Activated CD8-positive, alpha-beta memory T cell treated with anti-CD3 and anti-CD28 coated beads, Interleukin-2, amount 10 ng/mL, durations not matched to agents 7 days and 5 days (primary cell): ENCODE measurements around the gene FGD2. TPM values are rescaled to one million over a fixed set of nuclear protein-coding genes. Genes with fewer than 3 reads are reported as not detected.
"Not testable (repeated sequence)": the region's sequence is repeated elsewhere in the genome, so short reads cannot be mapped to it uniquely, and the experiment has no call there.

ENCODE experiments used
- ATAC-seq: fragments of 150-1000 bp; cut with Tn5 transposase; one replicate; pipeline ENCODE4 v1.10.0; 2021; ENCODE audit warnings: moderate library complexity
- CTCF ChIA-PET: fragments of 350-600 bp; sonication (Branson Sonifier 250); formaldehyde crosslinking; loops from one replicate; lab custom pipeline; 2021; ENCODE audit warnings: antibody characterized with exemption; lab: Charles Lee
- DNase-seq: peaks from one replicate; pipeline ENCODE4 v3.0.0-alpha.2; 2020
- H3K27ac Mint-ChIP-seq: one replicate; pipeline ENCODE4 v1.8.0; 2021; ENCODE audit warnings: mild to moderate bottlenecking, mixed read lengths
- H3K27me3 Mint-ChIP-seq: one replicate; pipeline ENCODE4 v1.8.0; 2021; ENCODE audit warnings: mixed read lengths
- H3K36me3 Mint-ChIP-seq: one replicate; pipeline ENCODE4 v1.8.0; 2021; ENCODE audit warnings: mild to moderate bottlenecking, mixed read lengths
- H3K4me1 Mint-ChIP-seq: one replicate; pipeline ENCODE4 v1.8.0; 2021; ENCODE audit warnings: mixed read lengths
- H3K4me3 Mint-ChIP-seq: one replicate; pipeline ENCODE4 v1.8.0; 2021; ENCODE audit warnings: mild to moderate bottlenecking, moderate library complexity, mixed read lengths
- H3K9me3 Mint-ChIP-seq: one replicate; pipeline ENCODE4 v1.8.0; 2022; ENCODE audit warnings: low read depth, mixed read lengths
- total RNA-seq, 2 experiments: library from RNA; stranded (reverse); gene quantifications; one replicate each; pipeline ENCODE4 v1.2.3, GENCODE V29; 2021

FGD2 gene
- total RNA-seq, 2 experiments from 2014 or later, result 15.6 to 26.3 TPM

DNA sequence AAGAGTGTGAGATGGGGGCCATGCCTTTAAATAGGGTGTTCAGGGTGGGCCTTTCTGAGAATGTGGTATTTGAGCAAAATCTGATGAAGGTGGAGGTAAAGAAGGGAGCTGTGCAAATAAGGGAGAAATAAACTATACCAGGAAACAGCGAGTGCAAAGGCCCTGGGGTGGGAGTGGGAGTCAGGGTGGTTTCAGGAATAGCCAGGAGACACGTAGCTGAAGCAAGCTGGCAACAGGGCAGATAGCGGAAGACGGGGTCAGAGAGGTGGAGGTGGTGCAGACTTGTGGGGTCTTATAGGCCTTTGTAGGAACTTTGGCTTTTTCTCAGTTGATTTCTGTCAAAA is 51.6 kb downstream of the FGD2 start:
- no peaks in the 10 kb centered on the region for H3K9me3 Mint-ChIP-seq
- no peaks in the 10 kb centered on the region for H3K27me3 Mint-ChIP-seq
- CTCF ChIA-PET, result interaction anchor here (1.1 to 32.5 kb wide), 4 partner anchors 11 to 154 kb away, joined by 3 to 610 read pairs (median 161); partner anchors contain the start of gene PIM1
- no peaks in the 10 kb centered on the region for H3K36me3 Mint-ChIP-seq
- ATAC-seq (no peak), DNase-seq (no peak)
- no peak overlapping the region for H3K27ac Mint-ChIP-seq
- H3K4me1 Mint-ChIP-seq, result peaks cover 22% of the 10 kb centered on the region
- no peak overlapping the region for H3K4me3 Mint-ChIP-seq

DNA sequence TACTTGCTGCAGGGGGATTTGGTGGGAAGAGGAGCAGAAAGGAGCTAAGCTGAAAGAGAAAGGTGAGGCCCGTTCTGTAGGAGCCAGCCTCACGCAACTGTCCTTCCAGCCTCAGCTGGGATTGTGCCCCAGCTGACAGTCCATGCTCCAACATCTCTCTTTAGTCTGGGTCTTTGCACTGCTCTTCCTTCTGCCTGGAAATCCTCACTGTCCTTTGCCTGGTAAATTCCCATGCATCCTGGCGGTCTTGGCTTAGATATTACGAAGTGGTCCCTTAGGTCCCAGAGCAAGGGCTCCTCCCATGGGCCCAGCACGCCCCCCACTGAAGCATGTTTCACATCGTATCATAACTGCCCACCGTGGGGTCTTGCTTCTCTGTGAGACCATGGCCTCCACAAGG is 52.2 kb downstream of the FGD2 start:
- no peaks in the 10 kb centered on the region for H3K9me3 Mint-ChIP-seq
- no peak for ATAC-seq
- peaks cover 18% of the 10 kb centered on the region for H3K4me1 Mint-ChIP-seq
- CTCF ChIA-PET, result interaction anchor here (1.1 to 32.5 kb wide), 5 partner anchors 9 to 153 kb away, joined by 3 to 610 read pairs (median 7); partner anchors contain the start of gene PIM1
- no peaks in the 10 kb centered on the region for H3K36me3 Mint-ChIP-seq
- no peak for DNase-seq
- H3K27ac Mint-ChIP-seq, result no peak overlapping the region
- H3K27me3 Mint-ChIP-seq, result no peaks in the 10 kb centered on the region
- H3K4me3 Mint-ChIP-seq, result no peak overlapping the region

DNA sequence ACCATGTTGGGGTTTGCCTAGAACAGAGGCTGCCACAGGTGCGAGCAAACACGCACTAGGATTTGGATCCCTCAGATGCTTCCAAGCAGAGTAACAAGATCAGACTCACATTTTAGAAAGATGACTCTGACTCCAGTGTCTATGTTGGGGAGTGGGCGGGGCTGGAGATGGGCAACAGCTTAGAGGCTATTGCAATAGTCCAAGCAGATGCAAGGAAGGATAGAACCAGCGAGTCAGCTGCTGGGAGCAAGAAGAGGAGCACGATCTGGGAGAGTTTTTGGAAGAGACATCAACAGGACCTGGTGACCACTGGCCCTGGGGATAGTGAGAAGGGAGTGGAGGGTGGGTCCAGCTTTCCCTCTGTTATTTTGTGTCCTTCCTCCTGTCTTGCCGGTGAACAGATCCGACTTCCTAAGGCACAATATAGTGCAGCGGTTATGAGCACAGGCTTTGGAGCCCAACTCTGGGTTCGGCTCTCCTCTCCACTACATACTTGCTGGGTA is 52.7 kb downstream of the FGD2 start:
- CTCF ChIA-PET, result interaction anchor here (1.2 to 32.5 kb wide), 4 partner anchors 9 to 153 kb away, joined by 3 to 610 read pairs (median 161); partner anchors contain the start of gene PIM1
- Mint-ChIP-seq H3K27ac (no peak overlapping the region), H3K4me1 (peaks cover 18% of the 10 kb centered on the region), H3K36me3 (no peaks in the 10 kb centered on the region), H3K27me3 (no peaks in the 10 kb centered on the region), H3K9me3 (no peaks in the 10 kb centered on the region), H3K4me3 (no peak overlapping the region)
- DNase-seq (no peak), ATAC-seq (no peak)

DNA sequence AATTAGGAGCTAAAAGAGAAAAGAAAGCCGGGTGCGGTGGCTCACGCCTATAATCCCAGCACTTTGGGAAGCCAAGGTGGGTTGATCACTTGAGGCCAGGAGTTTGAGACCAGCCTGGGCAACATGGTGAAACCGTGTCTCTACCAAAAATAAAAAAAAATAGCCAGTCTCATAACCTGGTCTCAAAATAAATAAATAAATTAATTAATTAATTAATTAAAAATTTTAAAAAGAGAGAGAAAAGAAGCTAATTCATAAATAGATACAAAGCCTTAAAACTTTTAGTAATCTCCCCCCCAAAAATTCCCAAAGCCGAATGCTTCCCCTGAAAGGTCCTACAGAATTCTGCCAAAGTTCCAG is 53.5 kb downstream of the FGD2 start:
- H3K36me3 Mint-ChIP-seq, H3K27me3 Mint-ChIP-seq, H3K27ac Mint-ChIP-seq, H3K9me3 Mint-ChIP-seq, DNase-seq, ATAC-seq, H3K4me3 Mint-ChIP-seq: not testable (repeated sequence)
- H3K4me1 Mint-ChIP-seq, result peaks cover 14% of the 10 kb centered on the region
- CTCF ChIA-PET, result interaction anchor here (0.5 to 32.5 kb wide), 5 partner anchors 8 to 113 kb away, joined by 3 to 610 read pairs (median 6); partner anchors contain the start of gene PIM1

DNA sequence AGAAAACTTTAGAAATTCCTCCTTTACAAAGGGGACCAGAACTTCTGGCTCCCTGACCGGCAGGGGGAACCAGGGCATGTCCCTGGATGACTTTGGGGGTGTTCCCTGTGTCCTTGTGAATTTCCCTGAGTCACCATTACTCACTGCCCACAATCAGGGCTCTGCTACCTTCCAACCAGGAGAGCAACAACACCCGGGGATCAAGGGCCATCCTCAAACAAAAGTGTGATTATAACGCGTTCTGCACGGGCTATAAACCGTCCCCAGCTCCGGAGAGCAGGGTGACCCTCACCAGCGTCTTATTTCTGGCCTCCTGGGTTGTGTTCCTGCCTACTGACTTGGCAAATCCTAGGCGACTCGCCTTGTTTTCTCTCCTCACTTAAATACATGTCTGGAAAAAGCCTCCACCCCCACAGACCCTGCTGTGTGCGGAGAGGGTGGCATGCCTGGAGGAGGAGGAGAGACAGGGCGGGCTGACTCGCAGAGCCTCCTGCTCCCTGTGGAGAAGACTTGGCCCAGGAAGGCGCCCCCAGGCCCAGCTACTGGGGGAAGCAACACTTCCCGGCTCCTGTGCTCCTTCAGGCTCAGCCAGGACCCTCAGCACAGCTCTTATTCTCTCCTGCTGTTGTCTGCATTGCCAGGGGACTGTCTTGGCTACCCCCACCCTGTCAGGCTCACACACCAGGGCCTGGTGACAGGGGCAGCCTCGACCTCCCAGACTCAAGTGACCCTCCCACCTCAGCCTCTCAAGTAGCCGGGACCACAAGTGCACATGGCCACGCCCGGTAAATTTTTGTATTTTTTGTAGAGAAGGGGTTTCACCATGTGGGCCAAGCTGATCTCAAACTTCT is 54.1 kb downstream of the FGD2 start:
- no peak overlapping the region for H3K27ac Mint-ChIP-seq
- ATAC-seq (no peak), DNase-seq (no peak)
- H3K27me3 Mint-ChIP-seq, result peaks cover 2% of the 10 kb centered on the region
- H3K4me1 Mint-ChIP-seq, result peaks cover 9% of the 10 kb centered on the region
- H3K9me3 Mint-ChIP-seq, result no peaks in the 10 kb centered on the region
- CTCF ChIA-PET, result interaction anchor here (0.6 to 32.5 kb wide), 5 partner anchors 9 to 112 kb away, joined by 4 to 610 read pairs (median 6); partner anchors contain the start of gene PIM1
- no peaks in the 10 kb centered on the region for H3K36me3 Mint-ChIP-seq
- H3K4me3 Mint-ChIP-seq, result no peak overlapping the region

DNA sequence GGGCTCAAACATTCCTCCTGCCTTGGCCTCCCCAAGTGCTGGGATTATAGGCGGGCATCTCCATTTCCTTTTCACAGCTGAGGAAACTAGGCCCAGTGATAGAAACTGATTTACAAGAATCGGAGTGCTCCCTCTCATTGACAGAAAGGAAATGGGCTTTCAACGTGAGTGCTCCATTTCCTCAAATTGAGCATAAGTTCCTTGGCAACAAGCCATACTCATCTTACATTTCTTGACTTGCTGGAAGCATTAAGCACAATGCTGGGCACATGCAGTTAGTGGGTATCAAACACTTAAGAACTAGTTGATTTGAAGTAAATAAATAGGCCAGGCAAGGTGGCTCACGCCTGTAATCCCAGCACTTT is 54.7 kb downstream of the FGD2 start:
- Mint-ChIP-seq H3K27ac (no peak overlapping the region), H3K36me3 (no peaks in the 10 kb centered on the region), H3K9me3 (no peaks in the 10 kb centered on the region), H3K4me3 (no peak overlapping the region), H3K4me1 (peaks cover 4% of the 10 kb centered on the region), H3K27me3 (peaks cover 2% of the 10 kb centered on the region)
- DNase-seq (no peak), ATAC-seq (no peak)
- CTCF ChIA-PET, result interaction anchor here (1.2 to 32.5 kb wide), 4 partner anchors 9 to 112 kb away, joined by 4 to 610 read pairs (median 160); partner anchors contain the start of gene PIM1

DNA sequence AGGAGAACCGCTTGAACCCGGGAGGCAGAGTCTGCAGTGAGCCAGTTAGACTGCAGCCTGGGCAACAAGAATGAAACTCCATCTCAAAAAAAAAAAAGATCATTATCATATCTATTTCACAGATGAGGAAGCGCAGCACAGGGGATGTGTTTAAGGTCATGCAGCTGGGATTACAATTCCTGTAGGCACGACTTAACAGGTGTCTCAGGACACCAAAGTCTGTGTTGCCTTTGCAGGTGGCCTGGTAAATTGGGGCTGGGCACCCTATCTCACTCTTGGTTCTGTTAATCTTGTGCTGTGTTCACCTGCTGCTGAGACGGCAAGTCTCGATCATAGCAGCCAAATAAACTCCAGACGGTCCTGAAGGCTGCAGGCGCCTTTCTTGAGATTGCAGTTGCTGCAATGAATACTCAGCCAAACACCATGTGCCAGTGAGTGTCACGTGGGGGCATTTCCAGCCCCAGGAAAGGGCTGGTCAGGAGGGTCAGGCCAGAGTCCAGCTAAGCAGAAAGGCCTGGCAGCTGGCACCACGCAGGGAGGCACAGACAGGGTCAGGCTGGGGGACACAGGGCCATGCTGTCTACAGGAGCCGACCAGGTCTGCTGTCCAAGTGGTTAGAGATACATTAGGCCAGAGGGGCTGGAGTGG is 55.8 kb downstream of the FGD2 start:
- CTCF ChIA-PET, result interaction anchor here (2.6 to 32.5 kb wide), 2 partner anchors 10 to 36 kb away, joined by 6 to 610 read pairs; no protein-coding TSS in a partner anchor
- Mint-ChIP-seq H3K27me3 (peaks cover 2% of the 10 kb centered on the region), H3K9me3 (no peaks in the 10 kb centered on the region), H3K27ac (no peak overlapping the region), H3K4me3 (no peak overlapping the region), H3K4me1 (peaks cover 4% of the 10 kb centered on the region), H3K36me3 (no peaks in the 10 kb centered on the region)
- DNase-seq (no peak), ATAC-seq (no peak)

DNA sequence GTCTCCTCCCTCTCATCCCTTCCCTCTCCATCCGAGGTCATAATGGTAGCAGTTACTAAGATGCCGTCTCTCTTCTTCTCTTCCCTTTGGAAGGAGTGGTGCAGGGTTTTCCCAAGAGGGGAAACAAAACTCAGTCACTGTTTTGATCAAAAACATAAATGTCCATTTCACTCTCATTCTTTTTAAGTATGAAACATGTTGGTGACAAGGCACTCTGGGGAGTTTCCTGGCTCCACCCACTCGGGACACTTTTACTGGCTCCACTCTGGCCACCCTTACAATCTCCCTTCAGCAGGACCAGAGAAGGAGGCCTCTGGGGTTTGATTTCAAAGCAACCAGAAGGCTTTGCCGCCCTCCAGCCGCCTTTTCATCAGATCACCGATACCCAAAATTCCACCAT is 57.0 kb downstream of the FGD2 start:
- CTCF ChIA-PET, result no interaction called here
- ATAC-seq, result no peak
- no peak for DNase-seq
- H3K27ac Mint-ChIP-seq, result no peak overlapping the region
- H3K9me3 Mint-ChIP-seq, result no peaks in the 10 kb centered on the region
- no peak overlapping the region for H3K4me3 Mint-ChIP-seq
- peaks cover 3% of the 10 kb centered on the region for H3K4me1 Mint-ChIP-seq
- no peaks in the 10 kb centered on the region for H3K36me3 Mint-ChIP-seq
- H3K27me3 Mint-ChIP-seq, result peaks cover 2% of the 10 kb centered on the region

DNA sequence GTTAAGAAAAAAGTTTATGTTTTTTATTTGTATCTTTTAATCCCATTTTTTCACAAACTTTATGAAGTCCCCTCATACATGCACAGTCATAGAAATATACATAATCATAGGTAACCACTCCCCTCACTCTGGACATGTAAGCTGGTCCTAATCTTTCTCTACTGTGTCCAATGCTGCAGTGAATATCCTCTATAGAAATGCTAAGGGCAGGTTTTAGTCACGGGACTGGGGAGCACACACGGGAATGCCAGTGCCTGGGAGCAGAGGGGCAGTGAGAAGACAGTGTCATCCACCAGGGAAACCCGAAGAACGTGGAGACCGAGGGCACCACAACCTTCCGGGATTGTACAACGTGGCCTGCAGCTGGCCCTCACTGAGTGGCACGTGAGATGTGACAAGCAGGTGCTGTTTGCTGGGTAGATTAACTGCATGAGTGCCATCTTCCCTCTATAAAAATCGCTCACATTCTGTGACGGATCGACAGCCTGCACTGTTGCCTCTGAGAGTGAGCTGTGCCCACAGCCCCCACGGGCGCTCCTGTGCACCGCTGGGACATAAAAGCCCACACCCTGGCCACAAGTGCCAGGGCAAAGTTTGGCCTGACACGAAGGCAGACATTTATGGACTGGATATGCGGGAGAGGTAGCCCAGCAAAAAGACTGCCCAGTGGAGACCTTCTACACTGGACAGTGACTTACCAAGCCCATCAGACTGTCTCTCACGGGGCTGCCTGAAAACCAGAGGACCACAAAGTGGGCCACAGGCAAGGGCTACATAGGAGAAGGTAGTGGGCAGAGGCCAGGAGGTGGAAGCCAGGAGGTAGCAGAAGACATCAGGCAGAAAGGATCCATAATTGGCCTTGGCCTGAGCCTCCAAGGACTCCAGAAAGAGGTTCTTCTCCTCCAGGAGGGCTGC is 63.2 kb downstream of the FGD2 start:
- H3K27me3 Mint-ChIP-seq, result peaks cover 2% of the 10 kb centered on the region
- no peak overlapping the region for H3K27ac Mint-ChIP-seq
- ATAC-seq (no peak), DNase-seq (no peak)
- H3K4me1 Mint-ChIP-seq, result peaks cover 29% of the 10 kb centered on the region
- CTCF ChIA-PET, result interaction anchor here (1.1 kb wide), 1 partner anchor 65 kb away, joined by 3 read pairs; no protein-coding TSS in a partner anchor
- no peaks in the 10 kb centered on the region for H3K9me3 Mint-ChIP-seq
- no peaks in the 10 kb centered on the region for H3K36me3 Mint-ChIP-seq
- H3K4me3 Mint-ChIP-seq, result no peak overlapping the region

DNA sequence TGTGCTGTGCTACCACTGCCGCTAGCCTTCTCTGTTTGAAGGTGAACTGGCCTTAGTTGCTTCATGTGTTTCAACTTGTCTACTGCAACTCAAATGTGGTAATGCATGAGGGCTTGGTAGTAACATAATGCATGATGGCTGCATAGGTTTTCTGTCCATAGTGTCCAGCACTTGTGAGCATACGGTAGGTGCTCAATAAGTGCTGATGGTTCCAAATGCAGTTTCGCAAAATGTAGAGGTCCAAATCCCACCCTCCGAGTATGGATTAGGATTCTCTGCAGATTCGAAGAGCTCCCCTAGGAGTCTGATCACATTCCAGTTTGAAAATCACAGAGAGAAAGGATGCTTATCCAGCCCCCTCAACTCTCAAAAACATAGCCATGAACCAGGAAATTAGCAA is 64.2 kb downstream of the FGD2 start:
- Mint-ChIP-seq H3K27ac (no peak overlapping the region), H3K9me3 (no peaks in the 10 kb centered on the region), H3K4me1 (peaks cover 29% of the 10 kb centered on the region), H3K36me3 (no peaks in the 10 kb centered on the region), H3K27me3 (no peaks in the 10 kb centered on the region), H3K4me3 (no peak overlapping the region)
- ATAC-seq (no peak), DNase-seq (no peak)
- CTCF ChIA-PET, result interaction anchor here (1.5 kb wide), 1 partner anchor 18 kb away, joined by 3 read pairs; no protein-coding TSS in a partner anchor

DNA sequence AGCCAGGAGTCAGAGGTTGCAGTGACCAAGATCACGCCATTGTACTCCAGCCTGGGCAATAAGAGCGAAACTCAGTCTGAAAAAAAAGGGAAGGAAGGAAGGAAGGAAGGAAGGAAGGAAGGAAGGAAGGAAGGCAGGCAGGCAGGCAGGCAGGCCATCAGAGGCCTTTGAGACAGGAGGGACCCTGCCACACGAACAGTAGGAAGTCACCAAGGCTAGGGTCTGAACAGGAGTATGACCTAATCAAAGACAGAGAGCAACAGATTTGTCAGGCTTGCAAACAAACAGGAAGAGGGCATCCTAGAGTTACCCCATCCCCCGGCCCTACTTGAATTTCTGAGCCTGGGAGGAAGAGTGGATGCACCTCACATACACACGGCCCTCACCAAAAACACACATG is 67.1 kb downstream of the FGD2 start:
- H3K9me3 Mint-ChIP-seq, result no peaks in the 10 kb centered on the region
- CTCF ChIA-PET, result interaction anchor here (0.9 to 1.3 kb wide), 2 partner anchors 54 to 99 kb away, joined by 3 to 6 read pairs; no protein-coding TSS in a partner anchor
- H3K27ac Mint-ChIP-seq, result peak overlapping the region; percentile 69
- H3K4me1 Mint-ChIP-seq, result peaks cover 29% of the 10 kb centered on the region
- DNase-seq (peak; percentile 48), ATAC-seq (peak; percentile 73)
- H3K4me3 Mint-ChIP-seq, result no peak overlapping the region
- no peaks in the 10 kb centered on the region for H3K36me3 Mint-ChIP-seq
- H3K27me3 Mint-ChIP-seq, result no peaks in the 10 kb centered on the region

DNA sequence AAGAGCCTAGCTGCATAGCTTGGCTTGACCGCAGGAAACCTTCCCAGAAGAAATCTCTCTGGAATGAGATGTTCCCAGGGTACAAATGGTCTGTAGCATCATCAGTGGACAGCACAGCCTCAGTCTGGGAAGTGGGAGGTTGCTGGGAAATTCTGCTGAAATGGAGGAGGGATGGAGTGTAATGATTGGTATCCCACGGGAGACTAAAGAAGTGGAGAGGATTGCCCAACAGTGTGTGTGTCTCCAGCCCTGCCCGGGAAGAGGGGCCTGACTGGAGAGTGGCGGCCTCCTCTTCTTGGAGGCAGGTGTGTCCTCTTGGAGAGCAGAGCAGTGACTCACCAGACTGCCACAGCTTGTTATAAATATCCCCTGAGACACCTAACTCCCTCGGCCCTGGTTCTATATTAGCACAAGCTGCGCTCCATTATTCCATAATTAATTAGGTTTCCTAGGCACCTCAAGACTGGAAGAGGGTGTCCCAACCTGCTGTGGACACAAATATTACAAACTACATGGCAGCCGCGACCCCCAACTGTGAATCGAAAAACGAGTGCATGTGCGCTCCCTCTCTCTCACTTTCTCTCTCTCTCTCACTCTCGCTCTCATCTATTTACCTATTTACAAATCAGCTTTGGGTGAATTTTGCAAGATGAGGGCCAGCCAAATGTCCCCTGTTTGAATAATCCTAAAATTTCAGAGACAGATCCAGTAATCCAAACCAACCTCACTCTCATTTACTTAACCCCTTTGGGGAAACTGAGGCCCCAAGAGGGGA is 68.8 kb downstream of the FGD2 start:
- Mint-ChIP-seq H3K4me1 (peaks cover 23% of the 10 kb centered on the region), H3K4me3 (no peak overlapping the region), H3K27me3 (no peaks in the 10 kb centered on the region), H3K27ac (no peak overlapping the region), H3K36me3 (no peaks in the 10 kb centered on the region), H3K9me3 (no peaks in the 10 kb centered on the region)
- DNase-seq (no peak), ATAC-seq (no peak)
- CTCF ChIA-PET, result interaction anchor here (1.2 kb wide), 1 partner anchor 23 kb away, joined by 3 read pairs; no protein-coding TSS in a partner anchor
